CD14-positive monocyte (primary cell): ENCODE results near the gene GYS1. TPM values are rescaled to one million over a fixed set of nuclear protein-coding genes. Genes with fewer than 3 reads are reported as not detected.
"Not testable (repeated sequence)": the region's sequence is repeated elsewhere in the genome, so short reads cannot be mapped to it uniquely, and the experiment has no call there.

Experiments used
- DNase-seq, 3 donors: peaks; one replicate each; pipeline ENCODE4 v3.0.0-alpha.2; 2011 to 2022
- H2AFZ ChIP-seq: 2 replicates; pipeline ENCODE4 v1.6.0; 2012; ENCODE audit warnings: mild to moderate bottlenecking, low read depth, low read length, inconsistent platforms; ENCODE audit not compliant: insufficient read depth, poor library complexity, severe bottlenecking
- H3K27ac ChIP-seq, 2 donors: 1 replicate in 1 of 2; 2 replicates in 1 of 2; pipeline ENCODE4 v1.5.1; 2012 to 2013; ENCODE audit warnings: low read length in 2 of 2, control low read depth in 1 of 2, inconsistent platforms in 1 of 2, low read depth in 1 of 2, mild to moderate bottlenecking in 1 of 2
- H3K27me3 ChIP-seq, 2 donors: one replicate each; pipeline versions ENCODE4 v1.6.0 to v1.6.1; 2011 to 2013; ENCODE audit warnings: low read length in 2 of 2; ENCODE audit not compliant: control insufficient read depth in 2 of 2, insufficient read depth in 2 of 2
- H3K36me3 ChIP-seq, 2 donors: replicated peaks in 1 of 2; 1 replicate in 1 of 2; 2 replicates in 1 of 2; pipeline versions ENCODE4 v1.5.1 to v1.6.1; 2012 to 2013; ENCODE audit warnings: low read length in 2 of 2, control low read depth in 1 of 2, inconsistent platforms in 1 of 2, mild to moderate bottlenecking in 1 of 2; ENCODE audit not compliant: insufficient read depth in 2 of 2, control insufficient read depth in 1 of 2
- H3K4me1 ChIP-seq, 2 donors: 1 replicate in 1 of 2; 2 replicates in 1 of 2; pipeline versions ENCODE4 v1.5.1 to v1.6.1; 2012 to 2013; ENCODE audit warnings: low read length in 2 of 2, control low read depth in 1 of 2, inconsistent platforms in 1 of 2, mild to moderate bottlenecking in 1 of 2, moderate library complexity in 1 of 2; ENCODE audit not compliant: insufficient read depth in 2 of 2, control insufficient read depth in 1 of 2
- H3K4me2 ChIP-seq: replicated peaks from 2 replicates; pipeline ENCODE3; 2012; ENCODE audit warnings: low read length, moderate library complexity, mild to moderate bottlenecking; ENCODE audit not compliant: poor library complexity, severe bottlenecking; ENCODE audit errors: extremely low read depth
- H3K4me3 ChIP-seq, 3 experiments: fragments of 200-600 bp in 1 of 3; sonication (generic) in 1 of 3; replicated peaks in 1 of 3; 1 replicate in 2 of 3; 2 replicates in 1 of 3; pipeline ENCODE4 v1.5.1; 2011 to 2013; ENCODE audit warnings: low read length in 3 of 3, mild to moderate bottlenecking in 3 of 3, control low read depth in 2 of 3, low read depth in 2 of 3, inconsistent platforms in 1 of 3, moderate library complexity in 1 of 3
- H3K79me2 ChIP-seq: 2 replicates; pipeline ENCODE4 v1.6.0; 2012; ENCODE audit warnings: mild to moderate bottlenecking, control low read depth, inconsistent platforms, low read length, moderate library complexity; ENCODE audit not compliant: insufficient read depth
- H3K9ac ChIP-seq: 2 replicates; pipeline ENCODE4 v1.6.0; 2017; ENCODE audit warnings: low read length, mild to moderate bottlenecking; ENCODE audit not compliant: insufficient read depth, poor library complexity, severe bottlenecking
- H3K9me3 ChIP-seq, 2 donors: replicated peaks in 1 of 2; 1 replicate in 1 of 2; 2 replicates in 1 of 2; pipeline versions ENCODE4 v1.5.1 to v1.6.1; 2012 to 2013; ENCODE audit warnings: low read length in 2 of 2, control low read depth in 1 of 2; ENCODE audit not compliant: control insufficient read depth in 1 of 2, insufficient read depth in 1 of 2
- H4K20me1 ChIP-seq: 2 replicates; pipeline ENCODE4 v1.6.0; 2012; ENCODE audit warnings: mild to moderate bottlenecking, low read length, control low read depth, moderate library complexity; ENCODE audit not compliant: insufficient read depth
- H3K27ac Mint-ChIP-seq, 7 donors: one replicate each; pipeline ENCODE4 v1.8.0; 2020; ENCODE audit warnings: mild to moderate bottlenecking in 7 of 7, mixed read lengths in 7 of 7, moderate library complexity in 6 of 7, inconsistent platforms in 2 of 7
- H3K27me3 Mint-ChIP-seq, 3 donors: one replicate each; pipeline ENCODE4 v1.8.0; 2021 to 2022; ENCODE audit warnings: low read depth in 3 of 3, mild to moderate bottlenecking in 3 of 3, mixed read lengths in 3 of 3, moderate library complexity in 3 of 3, inconsistent platforms in 1 of 3
- H3K36me3 Mint-ChIP-seq, 2 donors: one replicate each; pipeline ENCODE4 v1.8.0; 2020; ENCODE audit warnings: mixed read lengths in 2 of 2, inconsistent platforms in 1 of 2, mild to moderate bottlenecking in 1 of 2
- H3K4me1 Mint-ChIP-seq: one replicate; pipeline ENCODE4 v1.8.0; 2020; ENCODE audit warnings: mild to moderate bottlenecking, mixed read lengths
- H3K4me3 Mint-ChIP-seq, 2 donors: one replicate each; pipeline ENCODE4 v1.8.0; 2020; ENCODE audit warnings: mild to moderate bottlenecking in 2 of 2, mixed read lengths in 2 of 2, moderate library complexity in 1 of 2
- H3K9me3 Mint-ChIP-seq, 7 donors: one replicate each; pipeline ENCODE4 v1.8.0; 2020 to 2022; ENCODE audit warnings: mixed read lengths in 7 of 7, mild to moderate bottlenecking in 6 of 7, moderate library complexity in 6 of 7, inconsistent platforms in 2 of 7
- WGBS: methylation state at CpG from one replicate; pipeline ENCODE4 v1.1.5; 2013; ENCODE audit warnings: missing lambda C conversion rate; ENCODE audit not compliant: insufficient coverage; 5-methylcytosine and 5-hydroxymethylcytosine counted together
- intact Hi-C, 2 donors: fragments of 100-400 bp; cut with micrococcal nuclease; formaldehyde crosslinking; loops; one replicate each; pipeline versions ENCODE4 v1.15.0 to v1.15.1; 2023
- polyA plus RNA-seq, 3 donors: library from polyadenylated mRNA; depleted of rRNA in 1 of 3; unstranded in 2 of 3; stranded (reverse) in 1 of 3; fragments of 300-500 nt in 2 of 3; fragments of >200 nt in 1 of 3; fragmentation: Illumina TruSeq in 2 of 3; gene quantifications; 1 replicate in 2 of 3; 2 replicates in 1 of 3; pipeline ENCODE4 v1.2.3, GENCODE V29; 2012 to 2021
- TF ChIP-seq, protein P1 (sequence below): fragments of 200-600 bp; IDR thresholded peaks from one replicate; pipeline ENCODE4 v1.8.0; 2022; ENCODE audit warnings: antibody characterized with exemption, mild to moderate bottlenecking

GYS1 gene
- polyA plus RNA-seq, 3 donors = 13.3 to 26.0 (median 21.3) TPM

DNA sequence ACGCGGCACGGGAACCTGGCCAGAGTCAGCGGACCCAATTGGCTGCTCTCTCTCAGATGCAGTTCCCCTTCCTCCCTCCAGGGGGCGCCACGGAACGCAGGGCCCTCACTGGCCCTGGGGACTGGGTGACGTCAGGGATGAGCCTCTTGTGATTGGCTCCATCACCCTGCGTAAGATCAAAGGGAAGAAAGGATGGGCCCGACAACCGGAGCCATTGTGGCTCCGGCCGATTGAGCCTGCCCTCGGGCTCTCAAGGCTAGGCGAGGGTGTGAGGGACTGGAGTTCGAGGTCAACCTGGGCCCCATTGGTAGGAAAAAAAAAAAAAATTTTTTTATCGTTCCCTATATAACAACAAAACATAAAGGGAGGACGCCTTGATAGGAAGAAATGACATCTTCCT lies 43.7 kb upstream of the GYS1 start, which contains the start of gene CGB1:
Gene CGB1, minus strand, starts transcription at position 81 of the 400 bp plus-strand sequence. CDS start 184 bp downstream, outside the sequence.
- H3K36me3 Mint-ChIP-seq, H3K9ac ChIP-seq, H3K4me2 ChIP-seq, H3K27ac Mint-ChIP-seq, H3K79me2 ChIP-seq, H2AFZ ChIP-seq, H3K9me3 ChIP-seq, H3K4me1 ChIP-seq, H3K4me3 ChIP-seq, H3K4me3 Mint-ChIP-seq, H4K20me1 ChIP-seq, H3K36me3 ChIP-seq, H3K27me3 ChIP-seq, H3K9me3 Mint-ChIP-seq, H3K4me1 Mint-ChIP-seq, H3K27ac ChIP-seq, intact Hi-C loops: not testable (repeated sequence)
- peak in 1 of 3 donors; percentile 25 for DNase-seq
- WGBS = 36% methylated on average over 2 of the region's 18 CpGs
- TF ChIP-seq, protein P1, sequence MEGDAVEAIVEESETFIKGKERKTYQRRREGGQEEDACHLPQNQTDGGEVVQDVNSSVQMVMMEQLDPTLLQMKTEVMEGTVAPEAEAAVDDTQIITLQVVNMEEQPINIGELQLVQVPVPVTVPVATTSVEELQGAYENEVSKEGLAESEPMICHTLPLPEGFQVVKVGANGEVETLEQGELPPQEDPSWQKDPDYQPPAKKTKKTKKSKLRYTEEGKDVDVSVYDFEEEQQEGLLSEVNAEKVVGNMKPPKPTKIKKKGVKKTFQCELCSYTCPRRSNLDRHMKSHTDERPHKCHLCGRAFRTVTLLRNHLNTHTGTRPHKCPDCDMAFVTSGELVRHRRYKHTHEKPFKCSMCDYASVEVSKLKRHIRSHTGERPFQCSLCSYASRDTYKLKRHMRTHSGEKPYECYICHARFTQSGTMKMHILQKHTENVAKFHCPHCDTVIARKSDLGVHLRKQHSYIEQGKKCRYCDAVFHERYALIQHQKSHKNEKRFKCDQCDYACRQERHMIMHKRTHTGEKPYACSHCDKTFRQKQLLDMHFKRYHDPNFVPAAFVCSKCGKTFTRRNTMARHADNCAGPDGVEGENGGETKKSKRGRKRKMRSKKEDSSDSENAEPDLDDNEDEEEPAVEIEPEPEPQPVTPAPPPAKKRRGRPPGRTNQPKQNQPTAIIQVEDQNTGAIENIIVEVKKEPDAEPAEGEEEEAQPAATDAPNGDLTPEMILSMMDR = peak; percentile 43
- peaks cover 2 to 12% (median 7%) of the 10 kb centered on the region in 3 donors for H3K27me3 Mint-ChIP-seq

- DNase-seq = peak in 1 of 3 donors; percentile 49
- H3K27ac ChIP-seq, H3K27me3 ChIP-seq, H2AFZ ChIP-seq, H4K20me1 ChIP-seq, H3K36me3 Mint-ChIP-seq, H3K9me3 ChIP-seq, H3K4me1 ChIP-seq, H3K4me2 ChIP-seq, H3K4me3 ChIP-seq, H3K4me1 Mint-ChIP-seq, intact Hi-C loops, H3K9ac ChIP-seq, H3K79me2 ChIP-seq, H3K36me3 ChIP-seq: not testable (repeated sequence)
- TF ChIP-seq, protein P1 = peak; percentile 32
- peak within 1 kb of the TSS in 1 of 2 donors; percentile 69 for H3K4me3 Mint-ChIP-seq
- peaks cover 0 to 14% (median 6%) of the 10 kb centered on the region in 7 donors for H3K9me3 Mint-ChIP-seq
- H3K27me3 Mint-ChIP-seq = peaks cover 3 to 15% (median 11%) of the 10 kb centered on the region in 3 donors
- H3K27ac Mint-ChIP-seq = peak within 1 kb of the TSS in 1 of 7 donors; percentile 25
- 64% methylated on average over 4 of the region's 28 CpGs for WGBS
Observed at GRCh38 chr19:49031642-49032301, 38.7 kb upstream of the GYS1 start, which contains the start of gene CGB2. CGB2 (plus strand) TSS chr19:49031890; CDS start chr19:49032096, 206 bp downstream.

DNA sequence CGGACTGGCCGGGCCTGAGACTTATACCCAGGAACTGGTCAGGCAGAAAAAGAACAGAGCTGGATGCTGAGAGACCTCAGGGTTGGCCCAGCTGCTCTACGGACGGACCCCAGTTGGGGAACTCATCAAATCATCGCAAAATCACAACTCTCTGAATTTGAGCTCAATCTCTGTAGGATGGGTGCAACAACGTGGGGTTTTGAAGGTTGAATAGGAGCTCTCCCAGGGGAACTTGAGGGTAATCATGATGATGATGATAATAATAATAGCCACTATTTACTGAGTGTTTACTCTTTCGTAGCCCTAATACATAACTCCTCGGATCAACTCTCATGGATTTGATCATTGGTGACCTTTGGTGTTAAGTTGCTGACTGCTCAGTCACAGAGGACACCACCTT lies 37.2 kb upstream of the GYS1 start:
- H3K4me1 Mint-ChIP-seq, H3K4me1 ChIP-seq, H3K36me3 Mint-ChIP-seq, H3K79me2 ChIP-seq, H3K4me2 ChIP-seq, H4K20me1 ChIP-seq, H3K36me3 ChIP-seq, H2AFZ ChIP-seq, H3K27ac ChIP-seq, H3K27ac Mint-ChIP-seq, H3K9ac ChIP-seq, H3K4me3 ChIP-seq, H3K9me3 ChIP-seq, DNase-seq, intact Hi-C loops, H3K27me3 ChIP-seq, H3K4me3 Mint-ChIP-seq: not testable (repeated sequence)
- H3K27me3 Mint-ChIP-seq = peaks cover 4 to 19% (median 5%) of the 10 kb centered on the region in 3 donors
- peaks cover 0 to 10% (median 6%) of the 10 kb centered on the region in 7 donors for H3K9me3 Mint-ChIP-seq
- WGBS = no CpG with 5 or more reads among the region's 8 CpGs
